DOHH2 (cell line): Measurements from ENCODE around the gene OBP2B.

Experiments
- EZH2phosphoT487 ChIP-seq: fragments of 200-600 bp; sonication (generic); IDR thresholded peaks from 2 replicates; pipeline ENCODE4 v1.6.1; 2017; ENCODE audit warnings: borderline replicate concordance, mild to moderate bottlenecking, antibody characterized with exemption, low read length, moderate library complexity, mixed read lengths
- TF ChIP-seq, protein P1 (sequence below): fragments of 200-600 bp; sonication (generic); IDR thresholded peaks from one replicate; pipeline ENCODE4 v1.5.1; 2014; ENCODE audit warnings: antibody characterized with exemption, mild to moderate bottlenecking, low read depth, low read length; ENCODE audit not compliant: poor library complexity, severe bottlenecking

DNA sequence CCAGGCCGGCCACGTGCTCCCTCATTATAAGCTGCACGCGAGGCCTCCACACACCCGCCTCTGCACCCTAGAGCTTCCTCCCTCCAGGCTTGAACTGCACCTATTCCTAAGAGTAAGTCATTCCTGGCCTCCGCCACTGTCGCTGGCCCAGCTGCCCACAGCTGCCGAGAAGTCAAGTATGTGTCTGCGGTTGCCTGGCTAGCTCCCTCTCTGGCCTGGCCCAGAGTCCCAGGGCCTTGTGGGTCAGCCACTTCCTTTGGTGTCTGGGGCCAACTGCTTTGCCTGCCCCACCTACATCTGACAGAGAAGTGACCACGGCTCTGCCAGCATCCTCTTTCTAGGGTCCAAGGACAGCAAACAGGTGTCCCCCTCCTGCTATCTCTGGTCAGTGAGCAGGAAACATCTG, 47.6 kb upstream of the OBP2B start:
- TF ChIP-seq, protein P1, sequence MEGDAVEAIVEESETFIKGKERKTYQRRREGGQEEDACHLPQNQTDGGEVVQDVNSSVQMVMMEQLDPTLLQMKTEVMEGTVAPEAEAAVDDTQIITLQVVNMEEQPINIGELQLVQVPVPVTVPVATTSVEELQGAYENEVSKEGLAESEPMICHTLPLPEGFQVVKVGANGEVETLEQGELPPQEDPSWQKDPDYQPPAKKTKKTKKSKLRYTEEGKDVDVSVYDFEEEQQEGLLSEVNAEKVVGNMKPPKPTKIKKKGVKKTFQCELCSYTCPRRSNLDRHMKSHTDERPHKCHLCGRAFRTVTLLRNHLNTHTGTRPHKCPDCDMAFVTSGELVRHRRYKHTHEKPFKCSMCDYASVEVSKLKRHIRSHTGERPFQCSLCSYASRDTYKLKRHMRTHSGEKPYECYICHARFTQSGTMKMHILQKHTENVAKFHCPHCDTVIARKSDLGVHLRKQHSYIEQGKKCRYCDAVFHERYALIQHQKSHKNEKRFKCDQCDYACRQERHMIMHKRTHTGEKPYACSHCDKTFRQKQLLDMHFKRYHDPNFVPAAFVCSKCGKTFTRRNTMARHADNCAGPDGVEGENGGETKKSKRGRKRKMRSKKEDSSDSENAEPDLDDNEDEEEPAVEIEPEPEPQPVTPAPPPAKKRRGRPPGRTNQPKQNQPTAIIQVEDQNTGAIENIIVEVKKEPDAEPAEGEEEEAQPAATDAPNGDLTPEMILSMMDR, result no peak
- TF ChIP-seq EZH2phosphoT487, result no peak
